Hindlimb muscle (tissue), 1 donor: ENCODE measurements around the gene ZNF18. TPM values are rescaled to one million over a fixed set of nuclear protein-coding genes. Genes with fewer than 3 reads are reported as not detected.

Experiments
- DNase-seq: peaks from one replicate; pipeline ENCODE4 v3.0.0-alpha.2; 2013
- polyA plus RNA-seq: library from polyadenylated mRNA; unstranded; fragments of 120-200 nt; gene quantifications from one replicate; pipeline ENCODE4 v1.2.1, GENCODE V29; 2013; ENCODE audit not compliant: insufficient read length

Gene ZNF18, protein sequence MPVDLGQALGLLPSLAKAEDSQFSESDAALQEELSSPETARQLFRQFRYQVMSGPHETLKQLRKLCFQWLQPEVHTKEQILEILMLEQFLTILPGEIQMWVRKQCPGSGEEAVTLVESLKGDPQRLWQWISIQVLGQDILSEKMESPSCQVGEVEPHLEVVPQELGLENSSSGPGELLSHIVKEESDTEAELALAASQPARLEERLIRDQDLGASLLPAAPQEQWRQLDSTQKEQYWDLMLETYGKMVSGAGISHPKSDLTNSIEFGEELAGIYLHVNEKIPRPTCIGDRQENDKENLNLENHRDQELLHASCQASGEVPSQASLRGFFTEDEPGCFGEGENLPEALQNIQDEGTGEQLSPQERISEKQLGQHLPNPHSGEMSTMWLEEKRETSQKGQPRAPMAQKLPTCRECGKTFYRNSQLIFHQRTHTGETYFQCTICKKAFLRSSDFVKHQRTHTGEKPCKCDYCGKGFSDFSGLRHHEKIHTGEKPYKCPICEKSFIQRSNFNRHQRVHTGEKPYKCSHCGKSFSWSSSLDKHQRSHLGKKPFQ
- polyA plus RNA-seq: 6.8 TPM

DNA sequence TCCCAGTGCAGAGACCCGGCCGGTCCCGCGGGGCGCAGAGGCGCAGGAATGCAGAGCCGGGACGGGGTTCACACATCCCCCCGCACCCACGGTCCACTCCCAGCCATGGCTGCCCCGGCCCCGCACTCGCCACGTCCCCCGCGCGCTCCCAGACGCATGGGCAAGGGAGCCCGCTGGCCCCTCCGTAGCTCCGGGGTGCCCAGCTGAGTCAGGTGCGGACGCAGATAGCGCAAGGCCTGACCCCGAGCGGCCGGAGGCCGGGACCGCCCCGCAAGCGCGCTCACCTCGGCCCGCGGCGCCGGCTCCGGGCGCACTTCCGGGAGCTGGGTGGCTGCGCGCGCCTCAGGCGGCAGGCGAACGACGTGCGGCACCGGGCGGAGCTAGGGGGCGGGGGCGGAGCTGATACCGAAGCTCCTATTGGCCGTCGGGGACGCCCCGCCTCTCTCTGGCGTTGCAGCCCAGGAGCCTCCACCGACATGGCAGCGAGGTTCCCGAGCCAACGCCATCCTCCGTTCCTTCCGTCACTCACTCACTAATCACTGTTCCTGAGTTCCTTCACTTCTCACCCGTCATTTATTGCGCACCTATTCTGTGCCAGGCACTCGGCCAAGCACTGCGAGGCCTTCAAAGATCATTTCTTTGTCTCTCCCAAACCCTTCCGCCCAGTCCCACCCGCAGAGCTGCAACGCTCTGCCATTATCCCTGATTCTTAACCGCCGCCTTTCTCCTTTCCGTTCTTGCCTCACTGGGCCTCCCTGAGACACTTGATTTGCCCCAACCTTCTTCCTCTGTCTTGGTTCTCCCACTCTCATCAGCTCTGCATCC lies at the start of gene ZNF18:
Gene ZNF18 (minus strand): TSS at position 329 of the 825 bp plus-strand sequence. CDS start 4,646 bp downstream, outside the sequence.
- DNase-seq: peak; percentile 96

DNA sequence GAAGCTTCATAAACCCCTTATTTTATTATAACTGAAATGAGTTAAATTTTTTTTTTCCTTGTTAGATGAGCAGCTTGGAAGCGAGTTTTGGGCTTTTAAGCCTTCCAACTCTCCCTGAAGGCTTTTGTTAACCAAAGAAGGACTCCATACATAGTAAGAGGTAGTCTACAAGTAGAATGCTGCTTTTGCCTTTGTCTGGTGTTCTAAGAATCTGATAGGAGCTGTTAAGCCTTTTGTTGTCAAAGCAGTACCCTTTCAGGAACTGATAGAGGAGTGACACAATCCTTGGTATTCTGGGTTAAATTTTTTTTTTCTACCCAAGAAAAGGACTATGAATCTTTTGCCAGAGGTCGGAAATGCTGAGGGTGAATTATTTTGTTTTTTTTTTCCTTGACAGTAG lies 49.5 kb upstream of the ZNF18 start:
- no peak for DNase-seq

DNA sequence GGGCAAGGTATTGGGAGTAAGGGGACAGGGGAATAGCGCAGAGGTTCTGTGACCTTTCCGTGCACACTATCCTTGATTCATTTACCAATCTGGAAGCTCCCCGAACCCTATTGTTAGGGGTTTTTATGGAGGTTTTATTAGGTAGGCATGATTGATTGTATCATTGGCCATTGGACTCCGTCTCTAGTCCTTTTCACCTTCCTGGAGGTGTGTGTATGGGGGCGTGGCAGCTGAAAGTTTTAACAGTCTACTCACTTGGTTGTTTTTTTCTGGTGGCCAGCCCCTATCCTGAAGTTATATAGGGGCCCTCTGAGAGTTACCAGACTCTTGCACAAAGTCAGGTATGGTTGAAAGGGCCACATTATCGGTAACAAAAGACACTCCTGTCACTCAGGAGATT lies 46.4 kb upstream of the ZNF18 start:
- no peak for DNase-seq

DNA sequence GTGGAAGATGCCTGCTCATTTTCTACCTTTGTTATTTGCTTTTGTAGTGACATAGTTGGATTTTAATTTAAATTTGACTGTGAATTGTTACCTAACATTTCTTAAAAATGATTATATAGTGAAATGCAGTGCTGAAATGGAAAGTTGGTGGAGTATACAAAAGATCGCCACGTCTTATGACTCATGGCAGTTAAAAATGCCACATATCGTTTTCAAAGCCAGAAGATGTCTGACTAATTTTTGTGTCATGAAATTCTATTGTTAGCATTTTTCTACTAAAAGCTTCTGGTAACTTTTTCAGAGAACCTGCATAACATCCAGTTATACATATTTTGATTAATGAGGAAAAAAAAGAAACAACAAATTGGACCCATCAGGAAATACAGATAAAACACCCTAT lies 44.0 kb upstream of the ZNF18 start:
- DNase-seq: no peak

DNA sequence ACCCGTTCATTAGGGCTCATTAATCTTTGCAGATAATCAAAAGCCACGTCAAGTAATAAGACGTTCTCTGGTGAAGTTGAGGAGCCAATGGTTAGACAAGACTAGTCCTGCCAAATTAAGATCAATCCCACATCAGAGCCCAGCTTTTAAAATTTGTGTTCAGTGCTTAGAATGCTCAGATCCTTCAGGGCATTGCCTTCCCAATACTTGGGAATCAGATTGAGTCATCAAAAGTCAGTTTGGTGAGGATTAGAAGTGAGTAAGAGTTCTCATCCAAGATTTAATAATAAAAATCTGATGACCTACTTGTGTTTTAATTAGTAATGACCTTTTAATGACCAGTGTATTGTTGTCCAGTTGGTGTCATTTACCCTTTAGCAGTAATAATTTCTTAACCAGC lies 43.2 kb upstream of the ZNF18 start:
- no peak for DNase-seq

DNA sequence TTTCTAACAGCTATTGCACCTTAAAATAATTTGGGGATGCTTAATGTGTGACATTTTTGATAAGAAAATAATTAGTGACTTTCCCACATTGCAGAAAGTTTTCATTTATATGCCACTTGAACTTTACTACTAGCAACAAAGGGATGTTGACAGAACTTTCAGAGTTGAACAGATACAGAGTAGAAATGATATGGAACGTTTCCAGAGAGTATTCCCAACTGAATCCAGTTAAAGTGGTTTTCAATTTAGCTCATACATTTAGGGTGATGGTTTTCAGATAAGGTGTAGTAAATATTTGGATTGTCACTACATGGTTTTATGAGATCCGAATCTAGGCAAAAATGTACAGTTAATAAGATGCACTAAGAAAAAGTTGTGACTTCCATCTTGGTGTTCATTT lies 40.7 kb upstream of the ZNF18 start:
- no peak for DNase-seq

DNA sequence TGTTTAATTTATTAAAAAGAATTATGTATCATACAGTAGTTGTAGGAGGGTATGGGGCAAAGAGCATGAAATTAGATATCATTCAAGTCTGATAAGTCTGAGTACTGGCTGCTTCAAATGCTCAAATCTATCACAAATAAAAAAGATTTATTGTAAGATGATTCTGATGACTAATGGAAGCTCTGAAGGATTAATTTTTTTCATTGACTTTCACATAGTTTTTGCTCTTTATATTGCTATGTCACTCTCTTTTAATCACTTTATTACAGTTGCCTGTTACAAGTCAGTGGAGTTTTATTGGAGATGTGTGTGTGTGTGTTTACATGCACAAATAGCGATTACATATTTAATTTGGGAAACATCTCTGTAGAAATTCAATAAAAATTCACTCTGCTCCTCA lies 38.4 kb upstream of the ZNF18 start:
- DNase-seq: no peak

DNA sequence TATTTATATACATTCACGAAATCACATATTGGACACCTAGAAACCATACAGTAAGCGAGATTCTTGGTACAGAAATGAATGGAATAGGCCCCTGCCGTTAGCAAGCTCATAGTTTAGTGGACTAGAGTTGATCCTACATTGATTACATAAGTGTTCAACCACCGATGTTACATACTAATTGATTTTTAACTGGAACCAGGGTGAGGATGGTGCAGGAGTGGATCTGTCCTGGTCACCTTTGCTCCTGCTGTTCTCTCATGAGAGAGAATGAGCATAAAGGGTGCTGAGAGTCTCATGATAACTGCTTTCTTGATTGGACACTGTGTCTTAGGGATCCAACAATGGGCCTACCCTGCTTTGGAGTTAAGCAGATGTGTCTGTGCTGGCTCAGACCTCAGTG lies 37.3 kb upstream of the ZNF18 start:
- no peak for DNase-seq

DNA sequence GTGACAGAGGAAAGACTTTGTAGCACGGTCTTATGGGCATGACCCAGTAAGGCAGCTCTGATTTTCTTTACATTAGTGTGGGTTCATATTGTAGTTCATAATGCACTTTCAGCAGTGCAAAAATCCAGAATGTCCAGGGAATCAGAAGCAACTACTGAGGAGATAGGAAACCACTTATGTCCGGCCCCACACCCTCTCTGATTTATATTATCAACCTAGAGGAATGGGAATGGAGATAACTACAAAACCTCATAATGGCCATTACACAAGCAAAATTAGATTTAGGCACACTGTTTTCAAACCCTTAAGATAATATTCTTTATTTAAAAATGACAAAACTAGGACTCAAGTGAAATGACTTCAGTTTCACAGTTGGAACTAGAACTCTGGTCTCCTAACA lies 31.3 kb upstream of the ZNF18 start:
- DNase-seq: no peak

DNA sequence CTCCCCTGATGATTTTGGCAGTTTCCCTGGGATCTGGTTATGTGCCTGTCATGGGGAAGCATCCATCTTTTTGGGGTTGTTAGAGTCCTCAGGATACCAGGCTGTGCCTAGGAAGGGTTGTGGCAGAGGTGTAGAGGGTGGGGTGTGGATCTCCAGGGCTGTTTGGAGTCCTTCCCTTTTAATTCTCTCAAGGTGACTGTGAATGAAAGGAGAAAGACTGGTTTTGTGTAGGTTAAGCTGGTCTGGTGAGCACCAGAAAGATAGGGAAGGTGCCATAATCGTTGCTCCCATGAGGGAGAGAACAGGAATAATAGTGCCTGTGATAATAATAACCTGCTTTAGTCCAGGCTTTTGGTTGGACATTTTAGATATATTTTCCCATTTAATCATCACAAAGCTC lies 30.4 kb upstream of the ZNF18 start:
- DNase-seq: no peak

DNA sequence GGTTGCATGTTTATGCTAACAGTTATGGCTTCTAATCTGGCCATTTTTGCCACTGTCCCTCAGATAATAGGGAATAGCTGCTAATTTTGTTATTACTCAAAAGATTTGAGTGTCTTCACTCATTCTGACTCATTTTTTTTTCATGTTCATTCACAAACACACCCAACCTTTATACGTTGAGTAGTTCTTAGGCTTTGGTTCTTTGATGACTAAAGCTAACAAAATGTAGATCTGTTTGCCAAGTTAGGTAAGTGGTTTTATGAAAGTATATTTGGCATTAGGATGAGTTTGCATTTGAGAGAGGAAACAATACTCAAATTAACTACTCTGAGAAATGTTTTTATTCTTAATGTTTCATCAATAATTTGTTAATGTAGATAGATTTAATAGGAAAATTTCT lies 27.1 kb upstream of the ZNF18 start:
- no peak for DNase-seq

DNA sequence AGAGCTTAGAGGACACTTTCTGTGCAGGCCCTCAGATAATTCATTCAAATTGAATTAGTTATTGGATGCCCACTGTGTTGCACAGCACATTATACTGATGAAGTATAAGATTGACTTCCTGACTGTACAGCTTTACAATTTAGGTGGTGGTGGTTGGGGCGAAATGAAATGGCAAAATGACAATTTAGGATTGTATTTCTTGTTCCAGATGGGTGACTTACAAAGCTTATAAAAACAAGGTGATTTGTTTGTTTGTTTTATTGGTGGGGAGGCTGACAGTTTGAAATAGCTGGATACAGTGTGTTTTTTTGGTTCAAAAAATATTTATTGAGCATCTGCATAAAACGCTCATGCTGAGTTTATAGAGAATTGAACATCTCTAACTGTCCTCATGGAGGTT lies 25.0 kb upstream of the ZNF18 start:
- no peak for DNase-seq

DNA sequence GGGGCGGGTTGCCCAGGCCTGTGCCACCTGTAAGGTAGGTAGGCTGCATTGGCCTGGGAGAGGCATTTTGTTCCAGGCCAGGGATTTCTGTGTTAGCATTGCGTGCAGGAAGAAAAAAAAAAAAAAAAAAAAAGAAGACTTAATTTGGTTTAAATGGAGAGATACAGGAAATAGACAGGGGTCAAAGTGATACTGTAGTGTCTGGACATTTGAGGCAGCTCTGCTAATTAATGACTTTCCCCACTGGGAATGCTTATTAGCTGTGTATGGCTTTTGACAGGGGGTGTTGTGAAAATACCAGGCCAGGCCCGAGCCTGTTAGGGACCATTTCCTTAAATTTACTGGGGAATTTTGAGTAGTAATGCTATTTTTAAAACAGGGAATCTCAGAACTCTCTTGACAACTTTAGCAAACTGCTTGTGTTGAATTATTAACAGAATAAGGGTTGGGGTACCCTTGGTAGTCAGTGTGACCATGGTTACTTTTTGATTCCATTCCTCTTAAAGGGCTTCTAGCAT lies 24.4 kb upstream of the ZNF18 start:
- peak; percentile 7 for DNase-seq

DNA sequence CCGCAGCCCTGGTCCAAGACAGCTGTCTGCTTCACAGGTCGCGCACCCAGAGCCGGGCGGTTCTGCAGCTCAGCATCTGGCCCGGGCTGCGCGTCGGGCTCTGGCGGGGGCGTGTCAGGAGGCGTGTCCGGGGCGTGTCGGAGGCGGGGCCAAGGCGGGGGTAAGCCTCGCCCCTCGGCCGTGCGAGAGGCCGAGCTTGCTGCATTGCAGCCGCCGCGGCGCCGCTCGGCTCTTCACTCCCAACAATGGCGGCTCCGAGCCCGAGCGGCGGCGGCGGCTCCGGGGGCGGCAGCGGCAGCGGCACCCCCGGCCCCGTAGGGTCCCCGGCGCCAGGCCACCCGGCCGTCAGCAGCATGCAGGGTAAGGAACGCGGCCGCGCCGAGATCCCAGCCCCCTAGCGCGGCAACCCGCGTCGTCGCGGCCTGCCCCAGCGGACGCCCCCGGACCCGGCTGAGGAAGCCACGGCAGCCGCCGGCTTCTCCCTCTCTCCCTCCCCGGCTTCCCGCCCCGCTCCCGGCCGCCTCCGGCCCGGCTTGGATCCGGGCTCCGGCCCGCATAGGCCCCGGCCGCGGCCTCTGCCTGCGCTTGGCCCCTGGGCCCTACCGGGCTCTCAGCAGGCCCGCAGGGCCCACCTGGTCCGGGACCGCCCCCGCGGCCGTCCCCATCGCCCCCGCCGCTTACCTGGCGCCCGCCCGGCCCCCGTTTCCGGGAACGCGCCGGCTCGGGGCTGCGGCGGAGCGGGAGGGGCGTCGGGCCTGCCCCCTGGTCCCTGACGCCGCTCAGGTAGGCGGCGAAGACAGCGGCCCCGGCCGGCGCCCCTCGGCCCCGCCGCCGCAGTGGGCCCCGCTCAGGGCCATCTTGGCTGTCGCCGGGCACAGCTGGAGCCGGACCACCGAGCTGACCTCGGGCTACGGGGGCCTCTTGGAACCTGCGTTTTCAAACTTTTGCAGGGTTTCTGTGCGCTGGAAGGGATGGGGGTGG lies 23.7 kb upstream of the ZNF18 start, which contains the start of gene MAP2K4:
Gene MAP2K4 (plus strand): TSS at position 236 of the 981 bp plus-strand sequence. CDS start 10 bp downstream, at position 246.
- peak; percentile 93 for DNase-seq

DNA sequence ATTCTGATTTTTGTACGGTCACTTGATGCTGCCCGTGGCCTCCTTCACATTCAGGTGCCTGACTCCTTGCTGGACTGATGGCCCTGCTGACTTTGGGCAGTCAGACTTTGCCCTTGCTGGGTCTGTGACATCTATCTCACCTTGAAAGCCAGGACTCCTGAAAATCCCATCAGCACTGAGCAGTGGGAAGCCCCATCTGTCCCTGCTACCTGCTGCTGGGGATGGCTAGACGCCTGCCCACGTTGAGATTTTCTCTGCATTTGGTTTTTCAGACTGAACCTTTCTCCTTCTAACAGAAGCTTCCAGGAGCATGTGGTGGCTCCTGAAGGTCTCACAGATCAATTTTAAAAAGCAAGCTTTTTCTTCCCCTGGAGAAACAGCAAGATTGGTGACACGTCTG lies 10.2 kb upstream of the ZNF18 start:
- no peak for DNase-seq

DNA sequence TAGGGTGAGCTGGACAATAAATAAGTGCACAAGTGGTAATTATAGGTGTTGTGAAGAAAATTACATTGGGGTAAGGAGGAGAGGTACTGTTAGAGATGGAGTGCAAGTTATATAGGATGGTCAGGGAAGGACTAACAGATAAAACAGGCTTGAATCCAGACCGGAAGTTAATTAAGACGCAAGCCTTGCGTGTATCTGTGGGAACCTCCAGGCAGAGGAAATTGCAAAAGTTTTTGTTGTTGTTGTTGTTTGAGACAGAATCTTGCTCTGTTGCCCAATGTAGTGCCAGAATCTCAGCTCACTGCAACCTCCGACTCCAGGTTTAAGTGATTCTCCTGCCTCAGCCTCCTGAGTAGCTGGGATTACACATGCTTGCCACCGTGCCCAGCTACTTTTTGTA lies 2.4 kb upstream of the ZNF18 start:
- DNase-seq: no peak

DNA sequence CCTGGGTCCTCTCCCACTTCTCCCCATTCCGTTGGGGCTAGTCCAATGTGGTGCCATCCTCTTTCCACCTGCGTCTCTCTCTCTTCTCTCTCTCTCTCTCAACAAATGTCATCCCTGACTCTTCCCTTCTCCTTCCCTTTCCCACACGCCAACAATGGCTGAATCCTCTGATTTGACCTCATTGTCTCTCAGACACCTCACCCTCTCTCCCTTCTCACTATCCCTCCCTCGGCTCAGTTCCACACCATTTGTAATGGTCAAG lies 628 bp upstream of the ZNF18 start:
- no peak for DNase-seq

DNA sequence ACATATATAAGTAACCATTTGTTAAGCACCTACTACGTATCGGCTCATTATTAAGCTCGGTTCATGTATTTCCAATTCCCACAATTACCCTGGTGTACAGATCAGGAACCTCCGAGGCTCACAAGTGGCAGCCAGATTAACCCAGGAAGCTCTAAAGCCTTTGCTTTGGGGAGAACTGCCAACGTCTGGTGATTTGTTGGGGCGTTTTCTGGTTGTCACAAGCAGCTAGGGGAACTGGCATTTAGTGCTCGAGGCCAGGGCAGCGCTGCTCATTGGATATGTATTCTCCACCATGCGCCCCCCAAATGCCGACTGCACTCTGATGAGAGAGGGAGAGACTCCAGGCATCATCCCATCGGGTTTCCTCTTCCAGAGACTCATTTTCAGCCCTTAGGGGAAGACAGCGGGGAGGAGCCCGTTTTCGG lies 541 bp downstream of the ZNF18 start:
- DNase-seq: peak; percentile 35

DNA sequence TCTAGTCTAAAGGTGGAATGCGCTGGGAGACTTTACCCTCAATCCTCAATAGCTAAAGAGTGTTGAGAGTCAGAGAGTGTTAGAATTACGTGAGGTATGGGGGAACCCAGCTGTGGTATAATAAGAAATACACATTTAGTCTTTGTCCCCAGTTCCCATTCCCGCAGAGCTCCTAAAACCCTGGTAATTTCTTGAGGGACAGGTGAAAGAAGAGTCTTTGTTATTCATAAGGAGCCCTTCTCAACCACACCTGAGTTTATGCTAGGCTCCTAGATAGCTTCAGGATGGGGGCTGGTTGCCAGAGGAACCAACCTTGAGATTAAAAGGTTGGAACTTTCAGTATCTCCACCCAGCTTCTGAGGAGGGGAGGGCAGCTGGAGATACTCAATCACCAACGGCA lies 5.8 kb downstream of the ZNF18 start:
- no peak for DNase-seq

DNA sequence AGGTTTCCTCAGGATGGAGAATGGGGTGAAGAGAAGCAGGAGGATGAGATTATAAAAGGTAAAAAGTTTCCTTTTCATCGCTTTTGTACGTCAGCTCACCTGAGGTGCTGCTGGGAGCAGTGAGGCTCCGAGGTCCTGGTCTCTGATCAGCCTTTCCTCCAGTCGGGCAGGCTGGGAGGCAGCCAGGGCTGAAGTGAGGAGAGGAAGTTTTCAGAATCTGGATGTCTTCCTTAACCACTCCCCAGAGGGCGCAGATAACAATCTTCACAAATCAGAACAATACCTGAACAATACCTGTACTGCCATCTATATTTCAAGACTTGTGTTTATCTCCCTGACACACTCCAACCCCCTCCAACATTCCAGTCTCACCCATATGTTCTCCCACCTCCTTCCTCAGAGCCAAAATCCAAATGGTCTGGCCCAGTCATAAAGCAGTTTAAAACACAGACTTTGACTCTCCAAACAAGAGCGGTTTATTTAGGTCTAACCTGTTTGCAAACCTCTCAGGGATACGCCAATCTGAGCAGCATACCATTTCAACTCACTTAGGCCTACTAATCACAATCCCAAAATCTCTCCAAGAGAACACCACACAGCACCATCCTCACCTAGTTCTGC lies 6.8 kb downstream of the ZNF18 start:
- no peak for DNase-seq

DNA sequence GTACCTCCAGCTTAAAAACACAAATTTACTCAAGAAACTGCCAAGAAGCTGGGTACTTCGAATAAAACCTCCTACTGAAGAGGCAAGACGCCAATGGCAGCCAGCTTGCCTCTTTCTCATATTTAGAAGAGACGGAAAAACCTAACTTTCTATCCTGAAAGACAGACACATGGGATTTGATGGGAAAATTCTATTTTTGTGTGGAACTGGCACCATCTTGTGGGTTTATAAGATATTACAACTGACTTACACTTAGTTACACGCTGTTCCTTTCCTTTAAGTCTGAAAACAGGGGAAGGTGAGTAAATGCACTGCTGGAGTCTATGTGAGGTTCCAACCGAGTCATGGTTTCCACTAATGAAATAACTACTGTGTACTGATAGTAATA lies 10.3 kb downstream of the ZNF18 start:
- peak; percentile 26 for DNase-seq
